GM10248 (cell line): ENCODE data around the gene KAZN.

Experiments used
- CTCF ChIA-PET: fragments of 300-600 bp; sonication (Branson Sonifier 250); formaldehyde crosslinking; extraction: SDS; loops from one replicate; lab custom pipeline; 2021; ENCODE audit warnings: antibody characterized with exemption; lab: Yijun Ruan, JAX
- POLR2A ChIA-PET: fragments of 350-650 bp; sonication (Branson Sonifier 250); formaldehyde crosslinking; extraction: SDS; loops from one replicate; lab custom pipeline; 2020; ENCODE audit warnings: antibody characterized with exemption; lab: Yijun Ruan, JAX
- DNase-seq: peaks from one replicate; pipeline ENCODE4 v3.0.0; 2012; ENCODE audit errors: extremely low spot score
- CTCF ChIP-seq: IDR thresholded peaks from 2 replicates; pipeline ENCODE4 v1.5.1; 2012; ENCODE audit warnings: mild to moderate bottlenecking, low read depth; ENCODE audit errors: extremely low read depth, missing control alignments, control extremely low read depth

The KAZN gene

GRCh38 chr1:14707531-14708445, 109.3 kb downstream of the KAZN start:
- DNase-seq, result no peak
- POLR2A ChIA-PET, result no interaction called here
- no peak for TF ChIP-seq CTCF
- CTCF ChIA-PET, result no interaction called here

DNA sequence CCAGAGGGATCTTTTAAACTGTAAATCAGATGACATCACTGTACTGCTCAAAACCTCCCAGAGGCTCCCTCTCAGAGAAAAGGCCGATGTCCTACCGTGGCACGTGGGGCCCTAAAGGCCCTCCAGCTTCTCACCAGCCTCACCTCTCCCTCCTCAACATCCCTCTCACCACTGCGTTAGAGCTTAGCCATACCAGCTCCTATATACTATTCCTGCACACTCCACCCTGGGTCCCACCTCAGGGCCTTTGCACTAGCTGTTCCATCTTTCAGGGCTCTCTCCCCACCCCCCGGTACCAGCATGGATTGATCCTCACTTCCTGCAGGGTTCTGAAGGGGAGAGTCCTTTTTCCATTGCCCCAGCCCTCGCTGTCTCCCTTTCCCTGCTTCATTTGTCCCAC, 111.8 kb downstream of the KAZN start:
- POLR2A ChIA-PET, result no interaction called here
- no peak for TF ChIP-seq CTCF

GRCh38 chr1:14712136-14712535, 113.7 kb downstream of the KAZN start:
- ChIA-PET CTCF (no interaction called here), POLR2A (no interaction called here)
- no peak for TF ChIP-seq CTCF
- DNase-seq, result no peak

More for the DNA sequence above, 111.8 kb downstream of the KAZN start:
- no peak for DNase-seq
- CTCF ChIA-PET, result no interaction called here

- CTCF ChIA-PET, result interaction anchor here (0.9 kb wide), 1 partner anchor 27 kb away, joined by 3 read pairs; no protein-coding TSS in a partner anchor
- no peak for TF ChIP-seq CTCF
- no peak for DNase-seq
- POLR2A ChIA-PET, result no interaction called here
Observed at GRCh38 chr1:14713077-14713476, 114.6 kb downstream of the KAZN start.

DNA sequence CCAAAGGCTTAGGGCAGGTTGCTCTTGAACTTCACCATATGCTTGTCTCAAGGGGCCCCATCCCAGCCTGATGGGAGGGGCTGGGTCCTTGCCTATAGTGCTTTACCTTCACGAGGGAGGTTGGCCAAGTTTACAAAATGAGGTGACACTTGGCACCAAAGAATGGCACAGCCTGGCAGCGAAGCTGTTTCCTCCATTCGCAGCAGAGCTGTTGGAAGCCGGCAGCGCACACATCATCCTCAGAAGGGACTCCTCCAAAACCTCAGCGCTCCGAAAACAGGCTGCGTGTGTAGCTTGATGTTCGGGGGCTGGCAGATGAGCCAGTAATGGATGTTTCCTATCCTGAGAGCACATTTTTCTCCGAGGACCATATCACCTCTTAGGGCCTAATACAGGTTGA, 116.8 kb downstream of the KAZN start:
- POLR2A ChIA-PET, result no interaction called here
- CTCF ChIA-PET, result interaction anchor here (1.8 kb wide), 1 partner anchor 18 kb away, joined by 3 read pairs; no protein-coding TSS in a partner anchor
- DNase-seq, result no peak
- no peak for TF ChIP-seq CTCF

DNA sequence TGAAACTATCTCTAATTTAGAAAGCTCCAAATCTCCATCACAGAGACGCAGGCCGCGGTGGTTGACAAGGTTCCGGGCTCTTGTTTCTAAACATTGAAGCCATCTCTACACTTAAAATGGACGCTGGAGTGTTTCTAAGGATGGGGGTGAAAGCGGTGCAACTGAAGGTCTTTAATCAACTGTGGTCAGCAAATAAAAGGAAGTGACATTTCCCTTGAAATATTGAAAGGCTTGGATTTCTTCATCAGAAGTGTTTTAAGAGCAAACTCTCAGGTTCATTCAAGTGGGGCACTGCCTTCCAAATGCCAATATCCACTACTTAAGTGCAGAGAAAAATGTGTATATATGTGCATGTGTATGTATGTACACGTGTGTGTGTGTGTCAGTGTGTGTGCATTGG, 117.3 kb downstream of the KAZN start:
- POLR2A ChIA-PET, result no interaction called here
- no peak for DNase-seq
- CTCF ChIA-PET, result interaction anchor here (1.8 kb wide), 1 partner anchor 17 kb away, joined by 3 read pairs; no protein-coding TSS in a partner anchor
- TF ChIP-seq CTCF, result no peak
